ENCODE data around the gene DYRK2.

GRCh38 chr12:67669217-67669933, 20.8 kb downstream of the DYRK2 start:
- TF ChIP-seq CTCF (IDR thresholded peaks at IDR 0.05) (no peak), POLR2AphosphoS5 (IDR thresholded peaks at IDR 0.05; ENCODE audit: insufficient read depth in 1 of 2, low read depth in 1 of 2) (no peak)
